ENCODE results near the gene TNFRSF9.

GRCh38 chr1:7896994-7897393 lies 43.6 kb downstream of the TNFRSF9 start:
- TF ChIP-seq ZNF24 (IDR thresholded peaks at IDR 0.05) (no peak), ATF3 (IDR thresholded peaks at IDR 0.05) (no peak), ATF3 (CRISPR knock-in tag; conservative IDR thresholded peaks at IDR 0.05) (no peak), SMAD3 (CRISPR knock-in tag; conservative IDR thresholded peaks at IDR 0.05) (no peak), TBP (optimal IDR thresholded peaks at IDR 0.05; ENCODE audit: low read depth, low read length) (no peak), ARID2 (IDR thresholded peaks at IDR 0.05) (no peak), ELF1 (tag; IDR thresholded peaks at IDR 0.05) (no peak), ZNF444 (CRISPR knock-in tag; IDR thresholded peaks at IDR 0.05) (no peak), CREB1 (IDR thresholded peaks at IDR 0.05) (no peak), CREB1 (CRISPR knock-in tag; IDR thresholded peaks at IDR 0.05) (no peak), SP1 (CRISPR knock-in tag; IDR thresholded peaks at IDR 0.05) (no peak), ATF2 (CRISPR knock-in tag; IDR thresholded peaks at IDR 0.05) (no peak), CCAR2 (IDR thresholded peaks at IDR 0.05; ENCODE audit: low read depth, low read length) (no peak)

All from K562 (cell line).